ENCODE measurements around the gene ZDHHC14.
A peak's percentile ranks its signal among the peaks of the same experiment; 100 is the strongest.

ZDHHC14 gene

DNA sequence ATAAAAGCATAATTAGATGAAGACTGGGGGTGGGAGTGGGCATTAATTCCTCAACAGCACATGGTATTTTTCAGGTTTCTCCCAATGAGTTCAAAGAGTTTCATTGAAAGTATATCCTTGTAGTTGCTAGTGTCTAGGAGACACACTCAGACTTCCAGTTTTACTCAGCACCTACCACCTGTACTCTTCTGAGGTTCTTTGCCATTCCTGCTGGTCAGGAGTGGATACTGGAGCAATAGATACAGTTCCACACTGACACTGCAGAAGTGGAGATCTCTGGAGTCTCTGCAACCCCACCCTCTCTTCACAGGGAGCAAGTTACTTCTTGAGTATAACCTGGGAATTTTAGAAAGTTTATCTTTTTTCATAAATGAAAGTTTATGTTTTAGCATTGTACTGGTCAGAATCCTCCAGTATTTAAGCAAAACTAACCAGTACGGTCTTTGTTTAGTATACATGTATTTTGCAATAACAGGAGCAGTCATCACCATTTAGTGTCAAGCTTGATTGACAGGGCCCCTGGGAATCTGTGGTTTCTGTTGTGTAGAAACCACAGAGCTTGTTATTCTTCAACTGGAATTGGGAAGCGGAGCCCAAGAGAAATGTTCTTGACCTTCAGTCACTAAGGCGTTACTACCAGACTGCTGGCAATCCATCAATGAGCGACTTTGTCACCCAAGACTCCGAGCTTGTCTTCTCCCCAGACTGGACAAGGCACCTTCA lies 148.1 kb downstream of the ZDHHC14 start:
- no peak overlapping the region for H3K27ac ChIP-seq (replicated peaks)
- no peak for TF ChIP-seq POLR2AphosphoS5 (IDR thresholded peaks at IDR 0.05; ENCODE audit: low read depth)
- TF ChIP-seq, protein P1, sequence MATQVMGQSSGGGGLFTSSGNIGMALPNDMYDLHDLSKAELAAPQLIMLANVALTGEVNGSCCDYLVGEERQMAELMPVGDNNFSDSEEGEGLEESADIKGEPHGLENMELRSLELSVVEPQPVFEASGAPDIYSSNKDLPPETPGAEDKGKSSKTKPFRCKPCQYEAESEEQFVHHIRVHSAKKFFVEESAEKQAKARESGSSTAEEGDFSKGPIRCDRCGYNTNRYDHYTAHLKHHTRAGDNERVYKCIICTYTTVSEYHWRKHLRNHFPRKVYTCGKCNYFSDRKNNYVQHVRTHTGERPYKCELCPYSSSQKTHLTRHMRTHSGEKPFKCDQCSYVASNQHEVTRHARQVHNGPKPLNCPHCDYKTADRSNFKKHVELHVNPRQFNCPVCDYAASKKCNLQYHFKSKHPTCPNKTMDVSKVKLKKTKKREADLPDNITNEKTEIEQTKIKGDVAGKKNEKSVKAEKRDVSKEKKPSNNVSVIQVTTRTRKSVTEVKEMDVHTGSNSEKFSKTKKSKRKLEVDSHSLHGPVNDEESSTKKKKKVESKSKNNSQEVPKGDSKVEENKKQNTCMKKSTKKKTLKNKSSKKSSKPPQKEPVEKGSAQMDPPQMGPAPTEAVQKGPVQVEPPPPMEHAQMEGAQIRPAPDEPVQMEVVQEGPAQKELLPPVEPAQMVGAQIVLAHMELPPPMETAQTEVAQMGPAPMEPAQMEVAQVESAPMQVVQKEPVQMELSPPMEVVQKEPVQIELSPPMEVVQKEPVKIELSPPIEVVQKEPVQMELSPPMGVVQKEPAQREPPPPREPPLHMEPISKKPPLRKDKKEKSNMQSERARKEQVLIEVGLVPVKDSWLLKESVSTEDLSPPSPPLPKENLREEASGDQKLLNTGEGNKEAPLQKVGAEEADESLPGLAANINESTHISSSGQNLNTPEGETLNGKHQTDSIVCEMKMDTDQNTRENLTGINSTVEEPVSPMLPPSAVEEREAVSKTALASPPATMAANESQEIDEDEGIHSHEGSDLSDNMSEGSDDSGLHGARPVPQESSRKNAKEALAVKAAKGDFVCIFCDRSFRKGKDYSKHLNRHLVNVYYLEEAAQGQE (IDR thresholded peaks at IDR 0.05; ENCODE audit: insufficient replicate concordance, low read depth), result no peak
- no peak for TF ChIP-seq GABPA (IDR thresholded peaks at IDR 0.05; ENCODE audit: low read depth)
- TF ChIP-seq, protein P2, sequence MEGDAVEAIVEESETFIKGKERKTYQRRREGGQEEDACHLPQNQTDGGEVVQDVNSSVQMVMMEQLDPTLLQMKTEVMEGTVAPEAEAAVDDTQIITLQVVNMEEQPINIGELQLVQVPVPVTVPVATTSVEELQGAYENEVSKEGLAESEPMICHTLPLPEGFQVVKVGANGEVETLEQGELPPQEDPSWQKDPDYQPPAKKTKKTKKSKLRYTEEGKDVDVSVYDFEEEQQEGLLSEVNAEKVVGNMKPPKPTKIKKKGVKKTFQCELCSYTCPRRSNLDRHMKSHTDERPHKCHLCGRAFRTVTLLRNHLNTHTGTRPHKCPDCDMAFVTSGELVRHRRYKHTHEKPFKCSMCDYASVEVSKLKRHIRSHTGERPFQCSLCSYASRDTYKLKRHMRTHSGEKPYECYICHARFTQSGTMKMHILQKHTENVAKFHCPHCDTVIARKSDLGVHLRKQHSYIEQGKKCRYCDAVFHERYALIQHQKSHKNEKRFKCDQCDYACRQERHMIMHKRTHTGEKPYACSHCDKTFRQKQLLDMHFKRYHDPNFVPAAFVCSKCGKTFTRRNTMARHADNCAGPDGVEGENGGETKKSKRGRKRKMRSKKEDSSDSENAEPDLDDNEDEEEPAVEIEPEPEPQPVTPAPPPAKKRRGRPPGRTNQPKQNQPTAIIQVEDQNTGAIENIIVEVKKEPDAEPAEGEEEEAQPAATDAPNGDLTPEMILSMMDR (IDR thresholded peaks at IDR 0.05; ENCODE audit: insufficient read depth, low read length), result no peak
- no peak for TF ChIP-seq SPI1 (IDR thresholded peaks at IDR 0.05; ENCODE audit: borderline replicate concordance, low read depth)
- no peak overlapping the region for H3K4me3 ChIP-seq (replicated peaks; ENCODE audit: insufficient read depth, low read length)
- peak in 1 of 2 experiments; percentile 62 for DNase-seq (ENCODE audit: low read depth in 1 of 2, low spot score in 1 of 2)
- no peaks in the 10 kb centered on the region for H3K27me3 ChIP-seq (ENCODE audit: insufficient read depth, poor library complexity, severe bottlenecking)

DNA sequence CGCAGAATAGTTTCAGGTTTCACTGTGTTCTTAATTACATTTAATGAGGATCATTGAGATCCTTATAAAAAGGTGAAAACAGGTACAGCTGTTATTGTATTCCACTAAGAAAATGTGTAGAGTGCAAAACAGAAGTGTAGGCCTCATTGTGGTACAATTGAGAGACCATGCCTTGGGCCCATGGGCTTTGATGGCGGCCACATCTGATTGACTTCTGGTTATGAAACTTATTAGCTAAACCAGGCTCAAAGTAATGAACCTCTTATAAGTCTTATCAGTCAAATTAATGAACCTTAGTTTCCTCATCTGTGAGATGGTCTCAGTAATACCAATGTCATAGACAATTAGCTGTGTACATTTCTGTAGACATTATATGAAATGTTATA lies 148.7 kb downstream of the ZDHHC14 start:
- no peak overlapping the region for H3K4me3 ChIP-seq (replicated peaks; ENCODE audit: insufficient read depth, low read length)
- no peak for TF ChIP-seq POLR2AphosphoS5 (IDR thresholded peaks at IDR 0.05; ENCODE audit: low read depth)
- TF ChIP-seq SPI1 (IDR thresholded peaks at IDR 0.05; ENCODE audit: borderline replicate concordance, low read depth), result no peak
- TF ChIP-seq GABPA (IDR thresholded peaks at IDR 0.05; ENCODE audit: low read depth), result no peak
- TF ChIP-seq, protein P1 (IDR thresholded peaks at IDR 0.05; ENCODE audit: insufficient replicate concordance, low read depth), result no peak
- TF ChIP-seq, protein P2 (IDR thresholded peaks at IDR 0.05; ENCODE audit: insufficient read depth, low read length), result no peak
- H3K27ac ChIP-seq (replicated peaks), result no peak overlapping the region
- H3K27me3 ChIP-seq (ENCODE audit: insufficient read depth, poor library complexity, severe bottlenecking), result no peaks in the 10 kb centered on the region
- no peak for DNase-seq (ENCODE audit: low read depth in 1 of 2, low spot score in 1 of 2)

DNA sequence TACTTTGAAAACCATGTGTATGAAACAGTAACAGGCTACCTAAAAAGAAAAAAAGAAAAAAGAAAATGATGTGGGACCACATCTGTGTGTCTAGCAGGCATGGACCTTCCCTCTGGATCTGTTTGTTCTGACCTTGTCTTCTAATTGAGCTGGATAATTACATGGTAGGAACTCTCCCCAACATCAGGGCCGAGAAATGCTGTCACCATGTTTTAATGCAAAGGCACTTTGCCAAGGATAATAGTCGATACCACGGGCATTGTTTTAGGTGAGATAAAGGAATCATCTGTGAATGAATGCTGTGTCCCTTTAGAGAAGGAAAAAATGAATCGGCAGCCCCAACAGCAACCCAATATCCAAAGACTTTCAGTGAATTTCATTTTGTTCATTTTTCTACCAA lies 149.1 kb downstream of the ZDHHC14 start:
- H3K27me3 ChIP-seq (ENCODE audit: insufficient read depth, poor library complexity, severe bottlenecking), result no peaks in the 10 kb centered on the region
- TF ChIP-seq, protein P1 (IDR thresholded peaks at IDR 0.05; ENCODE audit: insufficient replicate concordance, low read depth), result no peak
- TF ChIP-seq POLR2AphosphoS5 (IDR thresholded peaks at IDR 0.05; ENCODE audit: low read depth) (no peak), GABPA (IDR thresholded peaks at IDR 0.05; ENCODE audit: low read depth) (no peak), SPI1 (IDR thresholded peaks at IDR 0.05; ENCODE audit: borderline replicate concordance, low read depth) (no peak)
- TF ChIP-seq, protein P2 (IDR thresholded peaks at IDR 0.05; ENCODE audit: insufficient read depth, low read length), result no peak
- DNase-seq (ENCODE audit: low read depth in 1 of 2, low spot score in 1 of 2), result no peak
- no peak overlapping the region for H3K27ac ChIP-seq (replicated peaks)
- no peak overlapping the region for H3K4me3 ChIP-seq (replicated peaks; ENCODE audit: insufficient read depth, low read length)
